HFFc6 (cell line): Measurements from ENCODE around the gene LAPTM5. TPM values are rescaled to one million over a fixed set of nuclear protein-coding genes. Genes with fewer than 3 reads are reported as not detected.

Experiments
- DNase-seq: peaks from one replicate; pipeline ENCODE4 v3.0.0-alpha.2; 2018
- H3K27ac Mint-ChIP-seq: 2 replicates; pipeline ENCODE4 v1.8.0; 2020; ENCODE audit warnings: mild to moderate bottlenecking, mixed read lengths
- H3K27me3 Mint-ChIP-seq: 2 replicates; pipeline ENCODE4 v1.8.0; 2021; ENCODE audit warnings: mild to moderate bottlenecking, moderate library complexity, mixed read lengths; ENCODE audit not compliant: insufficient read depth
- H3K36me3 Mint-ChIP-seq: 2 replicates; pipeline ENCODE4 v1.8.0; 2021; ENCODE audit warnings: low read depth, mixed read lengths
- H3K4me1 Mint-ChIP-seq: 2 replicates; pipeline ENCODE4 v1.8.0; 2020; ENCODE audit warnings: low read depth, mixed read lengths
- H3K4me3 Mint-ChIP-seq: 2 replicates; pipeline ENCODE4 v1.8.0; 2020; ENCODE audit warnings: mild to moderate bottlenecking, moderate library complexity, mixed read lengths
- H3K9me3 Mint-ChIP-seq: 2 replicates; pipeline ENCODE4 v1.8.0; 2020; ENCODE audit warnings: mild to moderate bottlenecking, mixed read lengths
- CTCF ChIP-seq: fragments of 200-600 bp; sonication (generic); IDR thresholded peaks from 2 replicates; pipeline ENCODE4 v1.5.0; 2021; ENCODE audit warnings: antibody characterized with exemption, mild to moderate bottlenecking
- total RNA-seq, 6 experiments: library from RNA; stranded (reverse); fragmentation: NEBNext Ultra II Directional; extraction: Animal tissue kit (Norgen Biotek cat#: 25700); gene quantifications; 2 replicates in 1 of 6; 3 replicates in 5 of 6; pipeline ENCODE4 v1.2.3, GENCODE V29; 2021

LAPTM5 gene
- total RNA-seq, 6 experiments from 2014 or later = 0.38 to 0.81 (median 0.63) TPM

GRCh38 chr1:30731806-30732276 lies 25.7 kb downstream of the LAPTM5 start:
- DNase-seq = no peak
- no peaks in the 10 kb centered on the region for H3K36me3 Mint-ChIP-seq
- H3K4me1 Mint-ChIP-seq = 0 out of 2 replicates have a peak, but pooled peaks cover 9% of the 10 kb centered on the region
- no peak overlapping the region for H3K27ac Mint-ChIP-seq
- no peaks in the 10 kb centered on the region for H3K9me3 Mint-ChIP-seq
- H3K27me3 Mint-ChIP-seq = peaks cover 25% of the 10 kb centered on the region
- H3K4me3 Mint-ChIP-seq = no peak overlapping the region
- TF ChIP-seq CTCF = no peak

- Mint-ChIP-seq H3K36me3 (no peaks in the 10 kb centered on the region), H3K27ac (no peak overlapping the region), H3K4me1 (0 out of 2 replicates have a peak, but pooled peaks cover 9% of the 10 kb centered on the region), H3K4me3 (no peak overlapping the region), H3K9me3 (no peaks in the 10 kb centered on the region), H3K27me3 (peaks cover 25% of the 10 kb centered on the region)
- TF ChIP-seq CTCF = no peak
- no peak for DNase-seq
Observed at GRCh38 chr1:30731109-30731805, 26.3 kb downstream of the LAPTM5 start.

- DNase-seq = no peak
- no peaks in the 10 kb centered on the region for H3K9me3 Mint-ChIP-seq
- peaks cover 19% of the 10 kb centered on the region for H3K27me3 Mint-ChIP-seq
- H3K4me3 Mint-ChIP-seq = no peak overlapping the region
- H3K27ac Mint-ChIP-seq = no peak overlapping the region
- 0 out of 2 replicates have a peak, but pooled peaks cover 9% of the 10 kb centered on the region for H3K4me1 Mint-ChIP-seq
- H3K36me3 Mint-ChIP-seq = no peaks in the 10 kb centered on the region
- TF ChIP-seq CTCF = no peak
Observed at GRCh38 chr1:30730346-30731108, 27.0 kb downstream of the LAPTM5 start.

- no peak for DNase-seq
- Mint-ChIP-seq H3K9me3 (no peaks in the 10 kb centered on the region), H3K27me3 (peaks cover 18% of the 10 kb centered on the region), H3K27ac (no peak overlapping the region), H3K4me1 (0 out of 2 replicates have a peak, but pooled peaks cover 9% of the 10 kb centered on the region), H3K4me3 (no peak overlapping the region), H3K36me3 (no peaks in the 10 kb centered on the region)
- no peak for TF ChIP-seq CTCF
Observed at GRCh38 chr1:30729901-30730300, 27.7 kb downstream of the LAPTM5 start.

GRCh38 chr1:30728832-30729638 lies 28.5 kb downstream of the LAPTM5 start:
- TF ChIP-seq CTCF = no peak
- Mint-ChIP-seq H3K27me3 (peaks cover 23% of the 10 kb centered on the region), H3K4me3 (no peak overlapping the region), H3K27ac (no peak overlapping the region), H3K9me3 (no peaks in the 10 kb centered on the region), H3K36me3 (no peaks in the 10 kb centered on the region), H3K4me1 (0 out of 2 replicates have a peak, but pooled peaks cover 9% of the 10 kb centered on the region)
- no peak for DNase-seq
